BJ (cell line): ENCODE data around the gene MEGF8. TPM values are rescaled to one million over a fixed set of nuclear protein-coding genes. Genes with fewer than 3 reads are reported as not detected.

ENCODE experiments used
- CTCF ChIA-PET: fragments of 350-600 bp; formaldehyde crosslinking; extraction: SDS; loops from one replicate; lab custom pipeline; 2021; ENCODE audit warnings: antibody characterized with exemption, inconsistent platforms; lab: Yijun Ruan, JAX
- POLR2A ChIA-PET: fragments of 300-600 bp; sonication (Branson Sonifier 250); formaldehyde crosslinking; extraction: SDS; loops from one replicate; lab custom pipeline; 2021; ENCODE audit warnings: antibody characterized with exemption; lab: Charles Lee
- DNase-seq: peaks from one replicate; pipeline ENCODE4 v3.0.0-alpha.2; 2011; ENCODE audit warnings: low read depth
- H3K27me3 ChIP-seq: 2 replicates; pipeline ENCODE4 v1.6.0; 2011; ENCODE audit warnings: low read length; ENCODE audit not compliant: control insufficient read depth, insufficient read depth
- H3K36me3 ChIP-seq: 2 replicates; pipeline ENCODE4 v1.5.1; 2011; ENCODE audit warnings: low read length; ENCODE audit not compliant: control insufficient read depth, insufficient read depth
- H3K4me3 ChIP-seq: 2 replicates; pipeline ENCODE4 v1.5.1; 2011; ENCODE audit warnings: low read depth, mild to moderate bottlenecking, control low read depth, low read length
- CTCF ChIP-seq: IDR thresholded peaks from 2 replicates; pipeline ENCODE4 v1.5.1; 2011; ENCODE audit warnings: low read depth, mild to moderate bottlenecking, control low read depth, inconsistent platforms, low read length, moderate library complexity; ENCODE audit not compliant: insufficient read depth
- polyA plus RNA-seq: library from polyadenylated mRNA; depleted of rRNA; stranded (reverse); fragments of >200 nt; gene quantifications from 2 replicates; pipeline ENCODE4 v1.2.3, GENCODE V29; 2011

The MEGF8 gene
- polyA plus RNA-seq, 1 experiment = 9.6 TPM

GRCh38 chr19:42295831-42296525 lies 29.5 kb upstream of the MEGF8 start:
- ChIA-PET POLR2A (interaction anchor here (0.6 kb wide), 1 partner anchor 54 kb away, joined by 3 read pairs; the partner anchor contains the start of gene GSK3A), CTCF (interaction anchor here (0.6 to 10.9 kb wide), 28 partner anchors 9 to 194 kb away, joined by 3 to 109 read pairs (median 4); partner anchors contain the start of genes ERF, GSK3A and POU2F2)
- Histone ChIP-seq H3K36me3 (peaks cover 31% of the 10 kb centered on the region), H3K27me3 (no peaks in the 10 kb centered on the region), H3K4me3 (no peak overlapping the region)
- peak; percentile 98 for TF ChIP-seq CTCF
- DNase-seq = no peak

DNA sequence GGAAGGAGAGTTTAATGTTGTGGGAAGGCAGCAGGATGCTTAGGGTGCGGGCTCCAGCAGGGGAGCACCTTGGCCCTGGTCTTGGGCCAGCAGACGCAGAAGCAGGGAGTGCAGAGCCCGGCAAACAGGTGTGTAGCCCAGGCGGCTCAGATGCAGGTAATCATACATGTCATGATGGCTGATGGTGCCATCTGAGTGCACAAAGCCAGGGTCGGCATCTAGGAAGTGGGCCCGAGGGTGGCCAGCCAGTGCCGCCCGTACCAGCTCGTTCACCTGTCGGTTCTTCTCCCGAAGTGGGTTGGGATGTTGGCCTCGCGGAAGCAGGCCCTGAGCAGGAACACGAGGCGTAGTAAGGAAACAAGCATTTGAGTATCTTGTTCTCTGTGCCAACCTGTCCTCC lies 28.4 kb upstream of the MEGF8 start:
- Histone ChIP-seq H3K4me3 (no peak overlapping the region), H3K36me3 (peaks cover 23% of the 10 kb centered on the region), H3K27me3 (no peaks in the 10 kb centered on the region)
- POLR2A ChIA-PET = no interaction called here
- DNase-seq = no peak
- TF ChIP-seq CTCF = no peak
- CTCF ChIA-PET = interaction anchor here (0.6 to 10.9 kb wide), 19 partner anchors 11 to 195 kb away, joined by 3 to 109 read pairs (median 4); partner anchors contain the start of genes ERF, GSK3A and POU2F2

DNA sequence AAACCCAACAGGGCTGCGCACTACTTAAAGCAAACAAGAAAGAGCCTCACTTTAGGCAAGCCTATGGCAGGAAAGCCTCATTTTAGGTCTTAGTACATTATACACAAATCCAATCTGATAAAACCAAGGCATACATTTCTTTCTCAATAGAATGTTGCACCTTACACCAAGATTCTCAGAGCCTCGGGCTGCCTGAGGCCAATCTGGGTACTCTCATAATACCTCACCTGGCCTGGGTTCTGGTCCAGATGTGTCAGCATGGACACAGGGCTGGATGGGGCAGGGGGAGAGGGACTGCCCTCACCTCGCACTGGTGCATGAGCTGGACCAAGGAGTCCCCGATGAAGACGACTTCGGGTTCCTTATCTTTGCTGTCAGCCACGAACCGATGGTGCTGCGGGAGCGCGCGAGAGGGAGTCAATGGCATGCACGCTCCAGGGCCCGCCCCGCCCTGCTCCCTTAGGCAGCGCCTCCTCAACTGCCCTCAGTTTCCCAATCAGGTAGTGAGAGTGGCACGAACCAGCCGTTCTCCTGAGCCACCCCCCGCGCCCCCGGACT lies 23.7 kb upstream of the MEGF8 start, which contains the start of gene PRR19:
PRR19 (plus strand) TSS at position 487 of the 558 bp plus-strand sequence. CDS start 7,453 bp downstream, outside the sequence.
- CTCF ChIA-PET = interaction anchor here (0.6 to 10.9 kb wide), 4 partner anchors 20 to 194 kb away, joined by 3 to 109 read pairs (median 4); partner anchors contain the start of gene GSK3A
- POLR2A ChIA-PET = no interaction called here
- DNase-seq = no peak
- no peaks in the 10 kb centered on the region for H3K27me3 ChIP-seq
- peak within 1 kb of the TSS; percentile 75 for H3K4me3 ChIP-seq
- H3K36me3 ChIP-seq = no peaks in the 10 kb centered on the region; the same call in 1 of the 2 replicates
- TF ChIP-seq CTCF = no peak

- ChIA-PET POLR2A (no interaction called here), CTCF (interaction anchor here (0.7 to 10.9 kb wide), 5 partner anchors 13 to 58 kb away, joined by 3 to 109 read pairs (median 4); partner anchors contain the start of gene GSK3A)
- Histone ChIP-seq H3K27me3 (no peaks in the 10 kb centered on the region), H3K36me3 (no peaks in the 10 kb centered on the region), H3K4me3 (peak overlapping the region; percentile 75)
- TF ChIP-seq CTCF = no peak
- DNase-seq = no peak
These were observed 22.4 kb upstream of the MEGF8 start for GRCh38 chr19:42303101-42303464.

- no peak for TF ChIP-seq CTCF
- CTCF ChIA-PET = interaction anchor here (0.6 to 1.4 kb wide), 4 partner anchors 20 to 121 kb away, joined by 3 to 5 read pairs (median 4); no protein-coding TSS in a partner anchor
These were observed 21.6 kb upstream of the MEGF8 start for GRCh38 chr19:42303876-42304275.

More at GRCh38 chr19:42303876-42304275, 21.6 kb upstream of the MEGF8 start:
- Histone ChIP-seq H3K27me3 (no peaks in the 10 kb centered on the region), H3K36me3 (no peaks in the 10 kb centered on the region), H3K4me3 (no peak overlapping the region)
- no peak for DNase-seq
- POLR2A ChIA-PET = no interaction called here
